Nucleus accumbens (tissue), 56 donors: ENCODE results near the gene LHX5.

Experiments used
- DNase-seq, 56 donors: peaks; one replicate each; lab custom pipeline; 2025; lab: John Stamatoyannopoulos, UW

Gene LHX5

DNA sequence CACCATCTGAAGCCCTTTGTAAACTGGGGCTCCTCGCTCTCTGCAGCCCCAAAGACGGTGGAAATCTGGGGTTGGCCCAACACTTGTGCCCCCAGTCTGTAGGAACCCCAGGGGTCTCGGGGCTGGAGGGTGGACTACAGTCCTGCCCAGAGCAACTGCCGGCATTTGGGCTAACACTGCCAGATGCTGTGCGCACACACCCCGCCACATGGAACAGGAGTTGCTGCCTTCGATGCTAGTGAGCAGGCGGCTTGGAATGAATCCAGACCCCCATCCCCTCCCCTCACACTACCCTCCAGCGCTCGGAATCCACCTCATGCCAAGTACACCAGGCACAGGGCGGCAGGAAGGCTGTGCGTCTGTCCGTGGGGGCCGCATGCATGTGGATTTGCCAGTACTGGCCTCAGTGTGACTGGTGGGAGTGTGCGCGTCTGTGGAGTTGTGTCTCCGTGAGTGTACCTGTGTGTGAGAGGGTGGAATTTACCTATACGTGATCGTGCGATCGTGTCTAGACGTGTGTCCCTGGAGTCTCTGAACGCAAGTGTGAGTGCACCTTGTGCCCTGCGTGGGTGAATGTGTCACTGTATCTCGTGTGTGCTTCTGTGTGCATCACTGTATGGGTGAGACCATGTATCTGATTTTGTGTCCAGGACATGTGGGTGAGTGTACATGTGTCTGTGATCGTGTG, 5.1 kb downstream of the LHX5 start:
- DNase-seq, result no peak

DNA sequence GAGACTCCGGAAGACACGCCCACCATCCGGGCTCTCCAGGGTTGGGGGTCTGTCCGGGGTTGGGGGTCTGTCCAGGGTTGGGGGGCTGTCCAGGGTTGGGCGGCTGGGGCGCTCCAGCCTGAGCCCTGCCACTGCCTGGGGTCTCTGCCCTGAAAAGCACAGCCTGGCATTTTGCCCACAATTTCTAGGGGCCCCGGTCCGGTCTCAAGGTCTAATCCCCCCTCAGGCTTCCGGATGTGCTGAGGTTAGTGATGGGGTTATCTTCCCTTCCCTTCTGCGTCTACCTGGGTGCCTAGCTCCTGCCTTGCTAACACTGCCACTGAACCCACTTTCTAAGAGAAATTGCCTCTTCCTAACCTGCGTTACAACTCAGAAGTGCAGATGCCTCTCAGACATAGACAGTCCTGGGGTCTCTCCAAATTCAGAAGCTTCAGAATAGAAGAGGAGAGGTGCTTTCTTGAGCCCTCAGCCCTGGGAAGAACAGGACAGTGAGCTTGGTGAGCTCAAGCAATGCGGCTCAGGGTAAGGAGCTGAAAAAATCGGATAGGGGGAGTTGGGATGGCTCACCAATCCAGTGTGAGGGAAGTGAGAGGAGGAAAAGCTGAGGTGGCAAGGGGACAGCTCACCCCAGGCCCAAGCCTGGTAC, 5.7 kb downstream of the LHX5 start:
- DNase-seq, result no peak

DNA sequence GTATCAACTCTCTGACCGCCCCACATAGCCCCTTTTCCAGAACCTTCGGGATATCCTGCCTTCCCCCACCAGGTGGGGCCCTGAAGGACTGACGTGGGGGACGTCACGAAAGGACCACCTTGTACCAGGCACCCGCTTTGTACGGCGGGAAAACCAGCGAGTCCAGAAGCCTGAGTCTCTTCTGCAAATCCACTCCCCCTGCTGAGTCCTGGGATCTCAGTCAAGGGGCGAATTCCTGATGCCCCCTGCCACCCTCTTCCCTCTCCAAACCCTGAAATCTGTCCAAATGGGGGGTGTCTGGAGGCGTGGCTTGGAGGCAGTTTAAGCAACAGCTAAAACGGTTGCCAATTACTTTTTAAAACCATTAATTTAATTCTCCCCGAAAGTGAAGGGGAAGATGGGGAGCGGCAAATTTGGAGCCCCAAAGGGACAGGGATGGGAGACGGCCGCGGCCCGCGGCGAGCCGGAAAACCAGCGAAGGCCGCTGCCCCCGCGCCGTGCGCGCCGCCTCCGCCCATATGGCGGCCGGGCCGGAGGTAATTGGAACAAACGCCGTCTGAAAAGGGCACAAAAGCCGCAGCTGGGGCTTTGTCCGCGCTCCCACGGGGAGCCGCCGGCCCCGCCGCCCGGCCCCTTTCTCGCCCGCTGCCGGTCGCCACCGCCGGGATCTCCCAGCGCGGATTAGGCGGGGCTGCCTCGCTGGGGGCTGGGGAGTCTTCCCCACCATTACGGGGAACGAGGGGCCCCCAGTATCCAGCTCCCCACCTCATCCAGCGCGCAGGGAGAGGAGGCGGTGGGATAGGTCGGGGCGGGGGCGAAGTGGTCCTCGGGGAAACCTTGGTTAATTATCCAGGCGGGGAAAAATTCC, 6.6 kb downstream of the LHX5 start:
- no peak for DNase-seq

DNA sequence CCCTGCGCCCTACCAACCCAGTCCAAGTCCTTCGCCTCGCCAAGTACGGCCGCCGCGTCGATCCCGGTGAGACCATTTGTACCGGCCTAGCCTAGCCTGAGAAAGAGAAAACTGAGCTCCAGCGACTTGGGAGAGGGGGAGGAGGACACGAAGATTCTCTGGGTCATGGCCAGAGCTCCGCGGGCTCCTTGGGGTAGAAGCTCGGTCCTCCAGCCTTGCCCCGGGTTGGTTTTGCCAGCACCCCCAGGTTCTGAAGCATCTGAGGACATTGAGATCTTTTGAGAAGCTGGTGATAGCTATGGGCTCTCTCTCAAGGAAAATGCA, 7.3 kb downstream of the LHX5 start:
- DNase-seq, result no peak

DNA sequence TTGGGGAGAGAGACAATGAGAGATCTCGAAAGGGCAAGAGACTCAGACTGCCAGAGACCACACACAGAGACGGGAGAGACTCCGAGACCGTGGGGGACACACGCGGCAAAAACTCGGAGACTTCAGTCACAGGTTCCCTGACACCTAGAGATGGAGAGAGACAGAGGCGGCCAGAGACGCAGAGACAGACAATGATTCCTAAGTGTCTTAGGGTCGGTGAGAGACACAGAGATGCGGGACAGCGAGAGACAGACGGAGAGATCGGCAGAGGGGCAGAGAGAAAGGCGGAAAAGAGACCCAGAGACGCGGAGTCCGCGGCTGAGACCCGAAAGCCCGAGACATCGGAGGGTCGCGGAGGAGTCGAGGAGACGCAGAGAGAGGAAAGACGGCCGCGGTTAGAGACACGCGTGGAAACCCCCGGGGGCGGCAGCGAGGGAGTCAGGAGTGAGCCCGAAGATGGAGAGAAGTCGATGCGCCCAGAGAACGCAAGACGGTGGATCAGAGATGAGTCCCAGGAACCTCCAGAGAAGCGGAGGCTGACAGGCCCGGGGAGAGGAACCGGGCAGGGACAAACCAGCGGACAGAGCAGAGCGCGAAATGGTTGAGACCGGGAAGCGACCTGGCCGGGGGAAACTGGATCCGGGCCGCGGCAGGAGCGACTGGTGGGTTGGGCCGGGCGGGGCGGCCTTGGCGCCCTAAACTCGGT, 7.8 kb downstream of the LHX5 start:
- DNase-seq, result no peak

DNA sequence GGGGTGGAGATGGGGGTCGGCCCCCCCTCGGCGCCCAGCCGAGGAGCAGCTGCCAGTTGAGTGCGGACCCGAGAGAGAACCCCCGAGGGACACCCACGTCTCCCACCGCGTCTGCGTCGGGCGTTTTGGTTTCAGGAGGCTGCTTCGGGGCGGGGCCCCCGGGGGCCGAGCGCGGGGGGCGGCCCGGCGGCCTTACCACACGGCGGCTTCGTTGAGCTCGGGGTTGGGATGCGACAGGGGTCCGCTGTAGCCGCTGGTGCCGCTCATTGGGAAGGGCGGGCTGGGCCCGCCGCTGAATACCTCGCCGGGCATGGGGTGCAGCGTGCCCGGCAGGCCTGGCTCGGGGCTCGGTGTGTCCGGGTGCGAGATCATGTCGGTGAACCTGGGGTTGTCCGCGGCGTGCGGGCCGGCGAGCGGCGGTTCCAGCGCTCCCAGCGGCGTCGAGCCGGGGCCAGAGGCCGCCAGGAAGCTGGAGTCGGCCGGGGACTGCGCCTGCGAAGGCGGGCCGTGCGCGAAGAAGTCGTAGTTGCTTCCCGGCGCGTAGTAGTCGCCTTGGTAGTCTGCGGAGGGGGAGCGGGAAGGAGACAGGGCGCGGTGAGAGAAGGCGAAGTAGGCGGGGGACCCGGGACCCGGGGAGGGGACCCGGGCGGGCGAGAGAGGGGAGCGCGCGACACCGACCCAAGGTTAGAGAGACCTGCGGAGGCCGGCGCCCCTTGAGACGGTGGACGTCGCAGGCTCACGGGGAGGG, 8.5 kb downstream of the LHX5 start:
- no peak for DNase-seq

DNA sequence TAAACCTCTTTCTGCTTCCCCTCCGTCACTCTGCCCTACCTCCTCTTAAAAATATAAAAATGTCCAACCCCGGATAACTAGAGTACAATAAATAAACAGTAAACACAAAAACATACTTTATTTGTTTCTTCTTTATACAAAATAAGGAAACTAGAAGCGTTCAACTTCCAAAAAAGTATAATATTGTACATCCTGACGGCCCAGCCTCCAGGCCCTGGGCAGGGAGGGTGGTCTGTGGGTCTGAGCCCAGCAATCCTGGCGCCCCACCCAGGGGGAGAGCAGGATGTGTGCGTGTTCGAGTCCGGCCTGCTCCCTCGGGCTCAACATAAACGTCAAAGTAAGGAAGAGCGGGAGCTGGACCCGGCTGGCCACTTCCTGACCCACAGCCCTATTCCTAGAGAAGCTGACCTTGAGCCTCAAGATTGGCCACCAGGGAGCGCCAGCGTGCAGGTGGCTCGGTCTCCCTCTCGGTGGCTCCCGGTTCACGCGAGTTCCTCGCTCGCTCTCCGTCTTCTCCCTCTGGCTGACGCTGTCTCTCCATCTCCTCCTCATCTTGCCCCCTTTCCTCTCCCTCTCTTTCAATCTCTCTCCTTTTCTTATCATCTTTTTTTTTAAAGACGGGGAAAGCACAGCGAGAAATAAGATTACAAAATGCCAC, 9.4 kb downstream of the LHX5 start:
- peak in 50 of 56 donors; percentile 8 to 84 (median 37) for DNase-seq

DNA sequence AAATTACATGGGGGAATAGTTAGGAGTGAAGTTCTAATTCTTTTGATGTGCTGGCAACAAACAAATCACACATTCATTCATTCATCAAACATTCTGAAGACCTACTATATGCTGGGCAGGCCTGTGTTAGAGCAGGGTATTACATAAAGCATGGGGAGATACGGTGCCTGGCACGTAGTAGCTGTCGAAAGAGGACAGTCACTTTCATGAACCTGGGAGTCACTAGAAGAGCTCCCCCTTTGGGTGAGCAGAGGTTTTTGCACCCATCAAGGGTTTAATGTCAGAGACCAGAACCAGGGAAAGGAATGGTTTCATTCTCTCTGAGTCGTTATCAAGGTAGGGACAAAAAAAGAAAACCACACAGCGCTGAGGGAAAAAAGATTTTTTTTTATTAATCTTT, 10.0 kb downstream of the LHX5 start:
- DNase-seq, result no peak

DNA sequence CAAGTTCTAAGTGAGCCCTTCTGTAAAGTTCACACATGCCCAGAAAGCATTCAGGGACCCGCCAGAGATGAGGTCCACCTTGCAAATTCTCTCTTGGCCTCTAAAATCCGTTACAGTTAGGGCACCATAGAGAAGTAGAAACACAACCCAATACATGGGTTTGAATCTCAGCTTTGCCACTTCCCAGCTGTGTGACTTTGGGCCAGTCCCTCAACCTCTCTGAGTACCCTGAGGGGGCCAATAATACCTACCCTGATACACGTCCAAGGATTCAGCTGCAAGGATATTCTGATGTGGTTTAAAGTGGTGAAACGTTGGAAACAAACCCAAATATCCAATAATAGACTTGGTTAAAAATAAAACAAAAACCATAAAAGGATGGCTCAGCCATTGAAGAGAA, 11.7 kb downstream of the LHX5 start:
- DNase-seq, result no peak

DNA sequence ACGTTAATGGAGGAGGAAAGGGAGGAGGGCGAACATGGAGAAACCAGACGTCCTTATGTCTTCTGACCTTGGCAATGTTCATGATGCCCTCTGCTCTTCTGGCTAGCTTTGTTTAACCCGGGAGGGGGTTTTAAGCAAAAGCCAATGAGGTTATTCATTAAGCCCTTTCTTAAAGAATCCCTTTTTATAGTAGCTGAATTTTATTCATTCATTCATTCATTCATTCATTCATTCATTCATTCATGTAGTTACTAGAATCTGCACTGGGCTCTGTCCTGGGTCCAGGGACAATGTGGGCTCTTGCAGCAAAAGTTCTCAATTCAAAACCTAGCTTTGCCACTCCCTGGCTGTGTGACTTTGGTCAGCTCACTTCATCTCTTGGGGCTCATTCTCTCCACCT, 14.0 kb downstream of the LHX5 start:
- no peak for DNase-seq

DNA sequence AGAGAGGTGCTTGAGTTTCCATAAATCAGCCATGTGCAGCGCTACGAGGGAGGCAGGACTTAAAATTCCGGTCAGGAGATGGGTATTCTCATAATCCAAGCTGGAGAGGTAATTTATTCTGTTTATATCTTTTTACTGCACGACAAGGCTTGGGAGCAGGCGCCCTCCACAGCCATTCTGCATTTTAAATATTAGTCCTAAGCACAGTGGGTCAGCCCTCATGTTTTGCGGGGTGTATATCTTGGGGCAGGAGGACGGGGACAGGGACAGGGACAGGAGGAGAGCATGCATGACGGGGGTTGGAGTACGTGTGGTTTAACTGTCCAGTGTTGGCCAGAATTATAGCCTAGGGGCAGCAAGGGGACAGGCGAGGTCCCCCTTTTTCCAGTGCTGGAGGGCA, 14.5 kb downstream of the LHX5 start:
- no peak for DNase-seq

DNA sequence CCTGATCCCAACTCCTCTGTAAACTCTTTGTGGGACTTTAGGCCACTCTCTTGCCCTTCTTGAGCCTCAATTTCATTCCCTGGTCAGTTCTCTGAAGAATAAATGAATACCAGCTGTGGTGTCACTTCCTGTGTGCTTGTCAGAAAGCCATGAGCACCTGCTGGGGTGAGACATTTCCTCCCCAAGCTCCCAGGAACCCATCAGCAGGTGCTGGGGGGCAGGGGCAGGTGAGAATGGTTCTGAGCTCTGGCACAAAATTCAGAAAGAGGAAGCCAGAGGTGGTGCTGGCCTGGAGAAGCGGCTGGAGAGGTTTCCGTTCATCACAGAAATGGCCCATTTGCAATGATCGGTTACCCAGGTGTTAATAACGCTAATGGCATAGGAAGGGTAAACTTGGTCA, 14.9 kb downstream of the LHX5 start:
- DNase-seq, result no peak

DNA sequence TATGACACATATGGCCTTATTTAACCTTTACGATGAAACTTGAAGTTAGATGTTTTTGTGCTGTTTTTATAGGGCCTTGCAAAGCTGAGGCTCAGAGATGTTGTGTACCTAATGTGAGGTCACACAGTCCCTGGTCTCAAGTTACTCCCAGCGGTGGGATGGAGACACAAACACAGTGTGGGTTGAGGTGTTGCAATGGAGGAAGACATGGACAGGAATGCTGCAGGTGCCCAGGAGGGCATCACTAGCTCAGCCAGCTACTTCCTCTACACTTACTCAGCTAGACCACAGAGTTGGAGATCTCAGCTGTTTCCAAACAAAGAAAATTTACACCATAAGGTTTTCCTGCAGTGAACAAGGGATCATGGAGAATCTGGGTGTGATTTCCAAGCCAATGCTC, 15.5 kb downstream of the LHX5 start:
- DNase-seq, result no peak

DNA sequence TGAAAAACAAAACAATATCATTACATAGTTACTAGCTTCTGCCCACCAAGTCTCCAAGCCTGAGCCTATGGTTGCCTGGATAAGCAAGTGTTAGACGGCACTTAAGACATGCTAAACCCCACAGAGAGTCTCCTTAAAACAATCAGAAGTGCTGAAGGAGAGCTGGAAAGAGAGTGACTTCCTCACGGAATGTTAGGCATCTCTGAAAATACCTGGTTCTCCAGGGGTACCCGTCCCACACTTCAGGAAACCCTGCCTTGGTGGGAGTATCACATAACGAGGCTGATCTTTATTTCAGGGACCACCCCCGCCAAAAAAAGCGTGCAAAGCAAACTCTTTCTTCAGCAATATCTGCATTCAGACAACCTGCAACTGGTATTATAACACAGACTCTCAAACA, 18.3 kb downstream of the LHX5 start:
- no peak for DNase-seq

DNA sequence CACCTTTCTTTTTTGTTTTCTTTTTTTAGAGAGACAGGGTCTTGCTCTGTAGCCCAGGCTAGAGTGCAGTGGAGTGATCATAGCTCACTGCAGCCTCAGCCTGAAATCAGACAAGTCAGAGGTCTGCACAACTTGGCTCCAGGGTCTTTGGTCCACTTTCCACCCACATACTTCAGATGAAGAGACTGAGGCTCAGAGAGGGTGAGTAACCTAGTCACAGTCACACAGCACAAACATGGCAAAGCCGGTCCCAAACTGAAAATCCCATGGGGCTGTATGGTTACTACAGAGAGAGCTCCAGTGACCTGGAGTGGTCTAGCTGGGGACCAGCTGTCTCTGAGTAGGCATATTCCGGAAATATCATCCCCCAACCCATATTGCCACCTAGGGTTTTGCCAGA, 19.2 kb downstream of the LHX5 start:
- DNase-seq, result no peak

DNA sequence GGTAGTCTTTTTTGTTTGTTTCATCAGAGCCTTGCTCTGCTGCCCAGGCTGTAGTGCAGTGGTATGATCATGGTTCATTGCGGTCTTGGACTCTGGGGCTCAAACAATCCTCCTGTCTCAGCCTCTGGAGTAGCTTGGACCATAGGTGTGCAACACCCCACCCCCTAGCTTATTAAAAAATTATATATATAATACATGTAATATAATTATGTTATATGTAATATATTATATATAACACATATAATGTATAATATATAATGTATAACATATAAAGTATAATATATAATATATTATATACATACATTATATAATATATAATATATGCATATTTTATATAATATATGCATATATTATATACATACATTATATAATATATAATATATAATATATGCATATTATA, 21.8 kb downstream of the LHX5 start:
- DNase-seq, result no peak

DNA sequence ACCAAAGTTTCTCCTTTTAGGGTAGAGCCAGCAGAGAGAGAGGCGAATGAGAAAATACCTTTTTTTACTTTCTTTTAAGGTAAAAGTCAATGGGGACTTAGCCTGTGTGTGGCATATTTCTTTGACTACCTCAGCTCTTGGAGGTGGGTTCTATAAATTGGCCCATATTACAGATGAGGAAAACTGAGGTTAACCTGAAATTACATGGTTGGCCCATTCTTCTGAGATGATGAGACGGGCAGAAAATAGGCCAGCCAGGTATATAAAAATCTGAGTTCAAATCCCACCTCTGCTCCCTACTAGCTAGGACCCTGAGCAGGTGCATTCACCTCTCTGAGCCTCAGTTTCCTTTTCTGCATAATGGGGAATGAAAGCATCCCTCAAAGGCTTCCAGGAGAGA, 22.4 kb downstream of the LHX5 start:
- no peak for DNase-seq

DNA sequence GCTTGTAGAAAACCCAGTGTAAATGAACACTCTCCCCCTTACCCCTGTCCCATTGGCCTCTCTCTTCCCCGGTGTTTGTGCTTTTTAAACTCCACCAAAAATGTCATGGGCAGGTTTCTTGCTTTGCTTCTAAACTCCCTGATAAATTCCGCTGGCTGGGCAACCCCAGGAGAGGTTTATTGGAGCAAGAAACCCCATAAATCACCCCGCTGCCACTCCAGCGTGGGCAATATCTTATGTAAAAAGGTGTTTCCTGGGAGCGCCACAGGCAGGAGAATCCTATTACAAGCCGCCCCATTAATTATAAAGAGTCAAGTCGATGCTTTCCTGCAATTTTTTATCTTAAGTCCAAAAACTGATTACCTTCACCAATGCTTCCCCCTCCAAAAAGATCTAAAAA, 22.8 kb downstream of the LHX5 start:
- DNase-seq, result no peak

DNA sequence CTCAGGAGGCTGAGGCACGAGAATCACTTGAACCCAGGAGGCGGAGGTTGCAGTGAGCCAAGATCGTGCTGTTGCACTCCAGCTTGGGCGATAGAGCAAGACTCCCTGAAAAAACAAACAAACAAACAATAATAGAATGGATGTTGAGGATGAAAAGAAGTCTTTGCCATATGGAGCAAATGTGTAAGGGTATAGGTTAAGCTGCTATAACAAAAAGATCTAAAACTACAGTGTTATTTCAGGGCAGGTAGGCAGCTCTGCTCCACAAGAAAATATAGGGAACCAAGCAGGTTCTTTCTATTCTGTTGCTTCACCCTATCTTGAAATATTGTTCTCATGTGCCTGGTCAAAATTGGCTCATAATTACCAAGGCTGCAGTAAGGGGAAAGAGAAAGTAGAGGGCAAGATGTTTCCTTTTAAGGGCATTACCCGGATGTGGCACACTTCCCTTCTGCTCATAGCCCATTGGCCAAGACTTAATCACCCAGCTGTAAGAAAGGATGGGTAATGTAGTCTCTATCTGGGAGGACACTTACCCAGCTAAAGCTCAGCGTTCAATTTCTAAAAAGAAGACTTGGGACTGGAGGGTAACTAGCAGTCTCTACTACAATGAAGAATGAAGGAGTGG, 26.0 kb downstream of the LHX5 start:
- DNase-seq, result no peak
